Astrocyte (in vitro differentiated cells and primary cell): ENCODE results near the gene FEV. TPM values are rescaled to one million over a fixed set of nuclear protein-coding genes. Genes with fewer than 3 reads are reported as not detected.

Source experiments
- DNase-seq: peaks from one replicate; pipeline ENCODE4 v3.0.0-alpha.2; 2010; ENCODE audit warnings: low read depth
- FAIRE-seq: peaks from 2 replicates; lab custom pipeline; 2011; peaks lifted over from hg19 to GRCh38; lab: Jason Lieb, UNC
- H2AFZ ChIP-seq: 2 replicates; pipeline ENCODE4 v1.6.0; 2012; ENCODE audit warnings: low read depth, low read length, inconsistent platforms
- H3K27ac ChIP-seq: 2 replicates; pipeline ENCODE4 v1.5.1; 2011; ENCODE audit warnings: low read depth, low read length, inconsistent platforms
- H3K27me3 ChIP-seq: 2 replicates; pipeline ENCODE4 v1.6.0; 2011; ENCODE audit warnings: low read length, inconsistent platforms; ENCODE audit not compliant: insufficient read depth
- H3K36me3 ChIP-seq: 2 replicates; pipeline ENCODE4 v1.5.1; 2011; ENCODE audit warnings: low read length, inconsistent platforms; ENCODE audit not compliant: insufficient read depth
- H3K4me1 ChIP-seq: 2 replicates; pipeline ENCODE4 v1.5.1; 2011; ENCODE audit warnings: low read length, inconsistent platforms; ENCODE audit not compliant: insufficient read depth
- H3K4me2 ChIP-seq: 2 replicates; pipeline ENCODE4 v1.6.0; 2012; ENCODE audit warnings: low read length, inconsistent platforms
- H3K4me3 ChIP-seq: 2 replicates; pipeline ENCODE4 v1.5.1; 2011; ENCODE audit warnings: low read depth, mild to moderate bottlenecking, low read length, inconsistent platforms; ENCODE audit not compliant: insufficient read depth
- H3K79me2 ChIP-seq: 2 replicates; pipeline ENCODE4 v1.6.0; 2012; ENCODE audit warnings: mild to moderate bottlenecking, low read length, inconsistent platforms; ENCODE audit not compliant: insufficient read depth
- H3K9ac ChIP-seq: 2 replicates; pipeline ENCODE4 v1.6.0; 2012; ENCODE audit warnings: mild to moderate bottlenecking, low read length, inconsistent platforms
- H3K9me3 ChIP-seq: 2 replicates; pipeline ENCODE4 v1.5.1; 2012; ENCODE audit warnings: low read depth, mild to moderate bottlenecking, low read length, inconsistent platforms; ENCODE audit not compliant: insufficient read depth
- H4K20me1 ChIP-seq: 2 replicates; pipeline ENCODE4 v1.6.0; 2012; ENCODE audit warnings: low read length, inconsistent platforms; ENCODE audit not compliant: insufficient read depth
- H3K27ac Mint-ChIP-seq: one replicate; pipeline ENCODE4 v1.8.0; 2021; ENCODE audit warnings: mild to moderate bottlenecking, mixed read lengths; ENCODE audit not compliant: unreplicated experiment
- H3K27me3 Mint-ChIP-seq: one replicate; pipeline ENCODE4 v1.8.0; 2021; ENCODE audit warnings: low read depth, mixed read lengths; ENCODE audit not compliant: unreplicated experiment
- H3K36me3 Mint-ChIP-seq: one replicate; pipeline ENCODE4 v1.8.0; 2021; ENCODE audit warnings: low read depth, mixed read lengths; ENCODE audit not compliant: unreplicated experiment
- H3K4me1 Mint-ChIP-seq: one replicate; pipeline ENCODE4 v1.8.0; 2021; ENCODE audit warnings: low read depth, mixed read lengths; ENCODE audit not compliant: unreplicated experiment
- H3K4me3 Mint-ChIP-seq: one replicate; pipeline ENCODE4 v1.8.0; 2021; ENCODE audit warnings: mild to moderate bottlenecking, moderate library complexity, mixed read lengths; ENCODE audit not compliant: unreplicated experiment
- H3K9me3 Mint-ChIP-seq: one replicate; pipeline ENCODE4 v1.8.0; 2021; ENCODE audit warnings: mild to moderate bottlenecking, mixed read lengths; ENCODE audit not compliant: unreplicated experiment
- CTCF ChIP-seq: IDR thresholded peaks from 2 replicates; pipeline ENCODE4 v1.5.1; 2011; ENCODE audit warnings: low read depth, mild to moderate bottlenecking, inconsistent platforms, low read length, moderate library complexity; ENCODE audit not compliant: insufficient read depth
- EZH2 ChIP-seq: IDR thresholded peaks from 2 replicates; pipeline ENCODE4 v1.6.1; 2012; ENCODE audit warnings: mild to moderate bottlenecking, low read length, inconsistent platforms; ENCODE audit not compliant: insufficient read depth
- total RNA-seq: library from RNA; stranded (reverse); gene quantifications from 2 replicates; pipeline ENCODE4 v1.2.1, GENCODE V29; 2021

Gene FEV
- total RNA-seq, 1 donor from 2014 or later: not detected

GRCh38 chr2:218993345-218994315 is 8.6 kb upstream of the FEV start, which contains the start of gene CRYBA2:
CRYBA2 (minus strand) TSS chr2:218993422; CDS start chr2:218993176, 246 bp downstream.
- peaks cover 8% of the 10 kb centered on the region for H3K9me3 Mint-ChIP-seq
- H3K27ac Mint-ChIP-seq: no peak within 1 kb of the TSS
- Histone ChIP-seq H3K27me3 (peaks cover 83% of the 10 kb centered on the region), H4K20me1 (peaks cover 6% of the 10 kb centered on the region), H3K4me3 (peak within 1 kb of the TSS; percentile 28), H3K36me3 (no peaks in the 10 kb centered on the region), H3K9ac (peak within 1 kb of the TSS; percentile 31), H3K4me1 (peaks cover 9% of the 10 kb centered on the region), H3K4me2 (peak within 1 kb of the TSS; percentile 84), H3K79me2 (no peaks in the 10 kb centered on the region), H3K27ac (no peak within 1 kb of the TSS), H3K9me3 (peaks cover 3% of the 10 kb centered on the region), H2AFZ (peak within 1 kb of the TSS; percentile 52)
- H3K36me3 Mint-ChIP-seq: no peaks in the 10 kb centered on the region
- H3K4me1 Mint-ChIP-seq: no peaks in the 10 kb centered on the region
- peaks cover 90% of the 10 kb centered on the region for H3K27me3 Mint-ChIP-seq
- no peak for DNase-seq
- TF ChIP-seq CTCF (no peak), EZH2 (peak; percentile 89)
- H3K4me3 Mint-ChIP-seq: no peak within 1 kb of the TSS
- no peak for FAIRE-seq

GRCh38 chr2:218992703-218993344 is 7.8 kb upstream of the FEV start:
- Mint-ChIP-seq H3K4me1 (no peaks in the 10 kb centered on the region), H3K27me3 (peaks cover 89% of the 10 kb centered on the region), H3K36me3 (no peaks in the 10 kb centered on the region), H3K9me3 (peaks cover 8% of the 10 kb centered on the region), H3K4me3 (no peak overlapping the region), H3K27ac (no peak overlapping the region)
- H3K9me3 ChIP-seq: peaks cover 3% of the 10 kb centered on the region
- peaks cover 9% of the 10 kb centered on the region for H3K4me1 ChIP-seq
- H3K27ac ChIP-seq: no peak overlapping the region
- peak overlapping the region; percentile 84 for H3K4me2 ChIP-seq
- no peaks in the 10 kb centered on the region for H3K36me3 ChIP-seq
- no peak overlapping the region for H3K9ac ChIP-seq
- H2AFZ ChIP-seq: no peak overlapping the region
- DNase-seq: no peak
- peaks cover 6% of the 10 kb centered on the region for H4K20me1 ChIP-seq
- peaks cover 87% of the 10 kb centered on the region for H3K27me3 ChIP-seq
- H3K4me3 ChIP-seq: no peak overlapping the region
- TF ChIP-seq CTCF (no peak), EZH2 (no peak)
- no peak for FAIRE-seq
- no peaks in the 10 kb centered on the region for H3K79me2 ChIP-seq
